OCI-LY1 (cell line): ENCODE measurements around the gene AGER.
"Not testable (repeated sequence)": the region's sequence is repeated elsewhere in the genome, so short reads cannot be mapped to it uniquely, and the experiment has no call there.

Experiments
- H2AFZ ChIP-seq: fragments of 200-600 bp; sonication (generic), shearing (Covaris generic); 2 replicates; pipeline ENCODE4 v1.6.0; 2014; ENCODE audit warnings: antibody characterized with exemption, mild to moderate bottlenecking, low read length
- H3F3A ChIP-seq: fragments of 200-600 bp; sonication (generic), shearing (Covaris generic); 2 replicates; pipeline ENCODE4 v1.6.0; 2014; ENCODE audit warnings: mild to moderate bottlenecking, antibody characterized with exemption, low read length, moderate library complexity; ENCODE audit not compliant: insufficient read depth
- H3K27ac ChIP-seq: fragments of 200-600 bp; sonication (generic); 2 replicates; pipeline ENCODE4 v1.5.1; 2014; ENCODE audit warnings: low read length, mixed run types, mild to moderate bottlenecking, low read depth; ENCODE audit not compliant: poor library complexity, severe bottlenecking
- H3K27me3 ChIP-seq: fragments of 200-600 bp; sonication (generic); 2 replicates; pipeline ENCODE4 v1.6.0; 2014; ENCODE audit warnings: antibody characterized with exemption, mild to moderate bottlenecking, low read length, moderate library complexity; ENCODE audit not compliant: insufficient read depth
- H3K36me3 ChIP-seq: fragments of 200-600 bp; sonication (generic); 2 replicates; pipeline ENCODE4 v1.6.1; 2014; ENCODE audit warnings: mild to moderate bottlenecking, antibody characterized with exemption, low read length, moderate library complexity, mixed read lengths; ENCODE audit not compliant: insufficient read depth
- H3K4me1 ChIP-seq: fragments of 200-600 bp; sonication (generic); 2 replicates; pipeline ENCODE4 v1.5.1; 2014; ENCODE audit warnings: mild to moderate bottlenecking, low read length, moderate library complexity; ENCODE audit not compliant: insufficient read depth, severe bottlenecking
- H3K4me2 ChIP-seq: fragments of 200-600 bp; sonication (generic), shearing (Covaris generic); 2 replicates; pipeline ENCODE4 v1.6.1; 2014; ENCODE audit warnings: low read length
- H3K4me3 ChIP-seq: fragments of 200-600 bp; sonication (generic); 2 replicates; pipeline ENCODE4 v1.5.1; 2014; ENCODE audit warnings: low read length, low read depth, mild to moderate bottlenecking, mixed read lengths; ENCODE audit not compliant: poor library complexity, severe bottlenecking
- H3K79me2 ChIP-seq: fragments of 200-600 bp; shearing (Covaris generic); 2 replicates; pipeline ENCODE4 v1.6.1; 2016; ENCODE audit warnings: mixed run types, low read length, mixed read lengths; ENCODE audit not compliant: insufficient read depth
- H3K9ac ChIP-seq: fragments of 200-600 bp; sonication (generic), shearing (Covaris generic); 2 replicates; pipeline ENCODE4 v1.6.1; 2014; ENCODE audit warnings: mild to moderate bottlenecking, low read length, mixed read lengths
- H3K9me2 ChIP-seq: fragments of 200-600 bp; sonication (generic), shearing (Covaris generic); 2 replicates; pipeline ENCODE4 v1.6.1; 2014; ENCODE audit warnings: low read depth, mild to moderate bottlenecking, low read length, mixed read lengths
- H3K9me3 ChIP-seq: fragments of 200-600 bp; shearing (Covaris generic); 2 replicates; pipeline ENCODE4 v1.6.1; 2014; ENCODE audit warnings: low read length, mixed read lengths
- H4K20me1 ChIP-seq: fragments of 200-600 bp; sonication (generic), shearing (Covaris generic); 2 replicates; pipeline ENCODE4 v1.6.0; 2016; ENCODE audit warnings: mild to moderate bottlenecking, low read length; ENCODE audit not compliant: insufficient read depth
- EZH2 ChIP-seq: fragments of 200-600 bp; sonication (generic), shearing (Covaris generic); IDR thresholded peaks from 2 replicates; pipeline ENCODE4 v1.8.0; 2017; ENCODE audit warnings: borderline replicate concordance, mixed run types, mild to moderate bottlenecking, antibody characterized with exemption, low read length, moderate library complexity, mixed read lengths
- TF ChIP-seq, protein P1 (sequence below): fragments of 200-600 bp; sonication (generic), shearing (Covaris generic); IDR thresholded peaks from 2 replicates; pipeline ENCODE4 v1.5.1; 2017; ENCODE audit warnings: mild to moderate bottlenecking, antibody characterized with exemption, low read length, moderate library complexity, mixed read lengths

The AGER gene

GRCh38 chr6:32188381-32189068, 4.5 kb upstream of the AGER start:
- TF ChIP-seq EZH2 = no peak
- TF ChIP-seq, protein P1, sequence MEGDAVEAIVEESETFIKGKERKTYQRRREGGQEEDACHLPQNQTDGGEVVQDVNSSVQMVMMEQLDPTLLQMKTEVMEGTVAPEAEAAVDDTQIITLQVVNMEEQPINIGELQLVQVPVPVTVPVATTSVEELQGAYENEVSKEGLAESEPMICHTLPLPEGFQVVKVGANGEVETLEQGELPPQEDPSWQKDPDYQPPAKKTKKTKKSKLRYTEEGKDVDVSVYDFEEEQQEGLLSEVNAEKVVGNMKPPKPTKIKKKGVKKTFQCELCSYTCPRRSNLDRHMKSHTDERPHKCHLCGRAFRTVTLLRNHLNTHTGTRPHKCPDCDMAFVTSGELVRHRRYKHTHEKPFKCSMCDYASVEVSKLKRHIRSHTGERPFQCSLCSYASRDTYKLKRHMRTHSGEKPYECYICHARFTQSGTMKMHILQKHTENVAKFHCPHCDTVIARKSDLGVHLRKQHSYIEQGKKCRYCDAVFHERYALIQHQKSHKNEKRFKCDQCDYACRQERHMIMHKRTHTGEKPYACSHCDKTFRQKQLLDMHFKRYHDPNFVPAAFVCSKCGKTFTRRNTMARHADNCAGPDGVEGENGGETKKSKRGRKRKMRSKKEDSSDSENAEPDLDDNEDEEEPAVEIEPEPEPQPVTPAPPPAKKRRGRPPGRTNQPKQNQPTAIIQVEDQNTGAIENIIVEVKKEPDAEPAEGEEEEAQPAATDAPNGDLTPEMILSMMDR = no peak
- peaks cover 41% of the 10 kb centered on the region for H3K4me1 ChIP-seq
- no peaks in the 10 kb centered on the region for H3K9me2 ChIP-seq
- peak overlapping the region; percentile 86 for H3K4me2 ChIP-seq
- no peaks in the 10 kb centered on the region for H4K20me1 ChIP-seq
- H3K9ac ChIP-seq = peak overlapping the region; percentile 86
- H3K9me3 ChIP-seq = no peaks in the 10 kb centered on the region
- peak overlapping the region; percentile 88 for H3K27ac ChIP-seq
- H3K36me3 ChIP-seq = peaks cover 28% of the 10 kb centered on the region; the same call in 1 of the 2 replicates
- 0 out of 2 replicates have a peak, but pooled peaks cover 3% of the 10 kb centered on the region for H3F3A ChIP-seq
- no peaks in the 10 kb centered on the region for H3K27me3 ChIP-seq
- H3K79me2 ChIP-seq = no peaks in the 10 kb centered on the region
- peak overlapping the region; percentile 73 for H3K4me3 ChIP-seq
- H2AFZ ChIP-seq = no peak overlapping the region

DNA sequence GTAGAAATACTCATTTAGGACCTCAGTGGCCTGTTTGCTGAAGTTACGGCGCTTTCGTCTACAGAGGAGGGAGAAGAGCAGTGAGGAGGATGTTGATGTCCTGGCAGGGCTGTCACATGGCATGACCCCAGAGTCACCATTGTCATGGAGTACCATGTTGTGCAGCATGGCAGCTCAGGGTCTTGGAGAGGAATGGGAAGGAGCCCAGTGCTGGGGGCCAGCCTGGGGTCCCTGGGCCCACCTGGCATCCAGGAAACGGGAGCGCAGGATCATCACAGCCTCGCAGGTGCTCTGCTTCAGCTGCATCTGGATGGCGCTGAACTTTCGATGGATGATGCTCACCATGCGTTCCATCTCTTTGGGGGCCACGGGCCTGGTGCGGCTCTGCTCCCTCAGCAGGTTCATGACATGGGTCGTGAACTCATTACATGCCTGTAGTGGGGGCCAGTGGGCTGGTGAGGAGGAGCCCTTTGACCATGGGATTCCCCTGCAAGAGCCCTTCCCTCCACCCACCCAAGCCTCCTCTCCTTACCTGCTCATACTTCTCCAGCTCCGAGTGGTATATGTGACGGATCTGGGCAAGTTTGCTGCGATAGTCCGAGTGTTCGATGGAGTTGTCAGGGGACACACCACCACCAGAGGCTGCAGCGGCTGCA, 3.8 kb upstream of the AGER start:
- H3K4me1 ChIP-seq = peaks cover 38% of the 10 kb centered on the region
- not testable (repeated sequence) for H3K9ac ChIP-seq, H3K27me3 ChIP-seq, H3K4me2 ChIP-seq, H3K4me3 ChIP-seq, H3K27ac ChIP-seq, H3K79me2 ChIP-seq, H2AFZ ChIP-seq, H4K20me1 ChIP-seq, H3K9me3 ChIP-seq, H3K9me2 ChIP-seq, H3F3A ChIP-seq
- H3K36me3 ChIP-seq = peaks cover 33% of the 10 kb centered on the region; the same call in 1 of the 2 replicates

- TF ChIP-seq, protein P1 = no peak
- Histone ChIP-seq H3K9me2 (no peaks in the 10 kb centered on the region), H3K4me2 (no peak overlapping the region), H3K79me2 (no peaks in the 10 kb centered on the region), H3K36me3 (peaks cover 40% of the 10 kb centered on the region; the same call in 1 of the 2 replicates), H4K20me1 (no peaks in the 10 kb centered on the region), H3F3A (no peaks in the 10 kb centered on the region), H3K9me3 (no peaks in the 10 kb centered on the region), H3K4me3 (no peak overlapping the region), H2AFZ (no peak overlapping the region), H3K4me1 (peaks cover 31% of the 10 kb centered on the region), H3K9ac (no peak overlapping the region), H3K27ac (peak overlapping the region; percentile 15), H3K27me3 (no peaks in the 10 kb centered on the region)
Measured at GRCh38 chr6:32187009-32187709, 3.1 kb upstream of the AGER start.

GRCh38 chr6:32186151-32186840, 2.2 kb upstream of the AGER start:
- H3K9me2 ChIP-seq, H3K4me2 ChIP-seq, H3K27me3 ChIP-seq, H3K79me2 ChIP-seq, H3K9ac ChIP-seq, H3K9me3 ChIP-seq, H2AFZ ChIP-seq, H3F3A ChIP-seq, H4K20me1 ChIP-seq, H3K4me3 ChIP-seq: not testable (repeated sequence)
- Histone ChIP-seq H3K36me3 (peaks cover 44% of the 10 kb centered on the region; the same call in 1 of the 2 replicates), H3K27ac (peak overlapping the region; percentile 15), H3K4me1 (peaks cover 22% of the 10 kb centered on the region)

GRCh38 chr6:32185681-32186131, 1.7 kb upstream of the AGER start:
- H3K9me2 ChIP-seq, H4K20me1 ChIP-seq, H3K27ac ChIP-seq, H3K27me3 ChIP-seq, H3K9ac ChIP-seq, H3K4me3 ChIP-seq, H3F3A ChIP-seq, H3K4me2 ChIP-seq, H3K9me3 ChIP-seq, H2AFZ ChIP-seq, H3K79me2 ChIP-seq: not testable (repeated sequence)
- Histone ChIP-seq H3K4me1 (peaks cover 16% of the 10 kb centered on the region), H3K36me3 (peaks cover 49% of the 10 kb centered on the region; the same call in 1 of the 2 replicates)
